GM18907 (cell line): ENCODE measurements around the gene RPS21.
A peak's percentile ranks its signal among the peaks of the same experiment; 100 is the strongest.

Source experiments
- ATAC-seq: cut with Tn5 transposase; IDR thresholded peaks from one replicate; pipeline ENCODE4 v1.9.1; 2021; ENCODE audit warnings: mild to moderate bottlenecking, moderate library complexity; ENCODE audit not compliant: unreplicated experiment

RPS21 gene

GRCh38 chr20:62377064-62377461 is 9.8 kb upstream of the RPS21 start:
- ATAC-seq = no peak

GRCh38 chr20:62377615-62378178 is 9.2 kb upstream of the RPS21 start:
- no peak for ATAC-seq

- ATAC-seq = no peak
These were observed 8.7 kb upstream of the RPS21 start for GRCh38 chr20:62378215-62378614.

- no peak for ATAC-seq
These were observed 5.6 kb upstream of the RPS21 start for GRCh38 chr20:62381202-62381797.

GRCh38 chr20:62381842-62382241 is 5.1 kb upstream of the RPS21 start:
- ATAC-seq = no peak

GRCh38 chr20:62382306-62383198 is 4.4 kb upstream of the RPS21 start:
- peak; percentile 57 for ATAC-seq

- ATAC-seq = no peak
These were observed 463 bp downstream of the RPS21 start for GRCh38 chr20:62387219-62387913.

GRCh38 chr20:62387933-62388635 is 1.2 kb downstream of the RPS21 start:
- no peak for ATAC-seq

GRCh38 chr20:62388839-62389600 is 2.1 kb downstream of the RPS21 start:
- ATAC-seq = no peak

GRCh38 chr20:62389601-62390087 is 2.7 kb downstream of the RPS21 start:
- ATAC-seq = no peak

- no peak for ATAC-seq
These were observed 3.6 kb downstream of the RPS21 start for GRCh38 chr20:62390317-62391164.

GRCh38 chr20:62391165-62392076 is 4.5 kb downstream of the RPS21 start:
- ATAC-seq = no peak

- ATAC-seq = no peak
These were observed 5.1 kb downstream of the RPS21 start for GRCh38 chr20:62392077-62392418.

- ATAC-seq = no peak
These were observed 5.9 kb downstream of the RPS21 start for GRCh38 chr20:62392621-62393334.

- ATAC-seq = no peak
These were observed 6.4 kb downstream of the RPS21 start for GRCh38 chr20:62393335-62393665.

GRCh38 chr20:62393830-62394229 is 6.9 kb downstream of the RPS21 start:
- no peak for ATAC-seq
